NOMO-1 treated with dmso at 0.1 percent for 144 hours (cell line): ENCODE measurements around the gene CRCP.
"Not testable (repeated sequence)": the region's sequence is repeated elsewhere in the genome, so short reads cannot be mapped to it uniquely, and the experiment has no call there.

Experiments
- DNase-seq: peaks from one replicate; lab custom pipeline; 2025; ENCODE audit not compliant: unreplicated experiment; lab: John Stamatoyannopoulos, UW

CRCP gene

DNA sequence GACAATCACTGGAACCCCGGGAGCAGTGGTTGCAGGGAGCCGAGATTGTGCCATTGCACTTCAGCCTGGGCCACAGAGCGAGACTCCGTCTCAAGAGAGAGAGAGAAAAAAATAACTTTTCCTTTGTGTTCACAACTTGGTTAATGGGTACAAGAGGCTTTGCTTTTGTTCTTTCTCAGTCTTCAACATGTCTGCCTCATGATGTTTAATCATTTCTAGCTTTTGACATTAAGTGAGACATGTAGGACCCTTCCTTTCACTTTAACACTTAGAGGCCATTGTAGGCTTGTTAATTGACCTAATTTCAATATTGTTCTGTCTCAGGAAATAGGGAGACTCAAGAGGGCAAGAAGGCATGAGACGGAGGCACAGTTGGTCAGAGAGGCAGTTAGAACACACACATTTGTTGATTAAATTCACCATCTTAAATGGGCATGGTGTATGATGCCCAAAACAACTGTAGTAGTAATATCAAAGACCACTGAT is 9.3 kb upstream of the CRCP start:
- DNase-seq: no peak

DNA sequence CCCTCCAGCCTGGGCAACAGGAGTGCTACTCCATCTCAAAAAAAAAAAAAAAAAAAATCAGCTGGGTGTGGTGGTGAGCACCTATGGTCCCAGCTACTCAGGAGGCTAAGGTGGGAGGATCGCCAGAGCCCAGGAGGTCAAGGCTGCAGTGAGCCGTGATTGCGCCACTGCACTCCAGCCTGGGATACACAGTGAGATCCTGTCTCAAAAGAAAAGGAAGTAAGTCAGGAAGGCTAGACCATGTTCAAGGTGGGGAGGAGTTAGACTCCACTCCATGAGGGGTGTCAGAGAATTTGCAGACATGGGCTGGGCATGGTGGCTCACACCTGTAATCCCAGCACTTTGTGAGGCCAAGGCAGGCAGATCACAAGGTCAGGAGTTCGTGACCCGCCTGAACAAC is 6.2 kb upstream of the CRCP start:
- DNase-seq: not testable (repeated sequence)

DNA sequence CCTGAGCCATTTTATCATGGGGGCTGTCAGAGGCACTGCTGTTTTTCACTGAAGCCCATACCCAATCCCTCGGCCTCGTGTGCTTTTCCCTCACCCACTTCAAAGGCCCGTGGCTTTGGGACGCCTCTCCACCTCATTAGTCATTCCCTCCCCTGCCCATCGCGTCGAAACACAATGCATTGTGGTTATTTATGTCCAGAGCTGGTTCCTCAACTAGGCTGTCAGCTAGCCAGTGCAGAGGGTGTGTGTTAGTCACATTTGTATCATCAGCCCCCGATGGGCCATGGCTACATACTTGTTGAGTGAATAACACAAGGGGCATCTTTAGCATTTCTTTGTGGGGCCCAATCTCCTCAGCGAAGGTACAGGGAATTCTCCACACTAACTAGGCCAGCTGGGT is 3.8 kb upstream of the CRCP start:
- DNase-seq: no peak

DNA sequence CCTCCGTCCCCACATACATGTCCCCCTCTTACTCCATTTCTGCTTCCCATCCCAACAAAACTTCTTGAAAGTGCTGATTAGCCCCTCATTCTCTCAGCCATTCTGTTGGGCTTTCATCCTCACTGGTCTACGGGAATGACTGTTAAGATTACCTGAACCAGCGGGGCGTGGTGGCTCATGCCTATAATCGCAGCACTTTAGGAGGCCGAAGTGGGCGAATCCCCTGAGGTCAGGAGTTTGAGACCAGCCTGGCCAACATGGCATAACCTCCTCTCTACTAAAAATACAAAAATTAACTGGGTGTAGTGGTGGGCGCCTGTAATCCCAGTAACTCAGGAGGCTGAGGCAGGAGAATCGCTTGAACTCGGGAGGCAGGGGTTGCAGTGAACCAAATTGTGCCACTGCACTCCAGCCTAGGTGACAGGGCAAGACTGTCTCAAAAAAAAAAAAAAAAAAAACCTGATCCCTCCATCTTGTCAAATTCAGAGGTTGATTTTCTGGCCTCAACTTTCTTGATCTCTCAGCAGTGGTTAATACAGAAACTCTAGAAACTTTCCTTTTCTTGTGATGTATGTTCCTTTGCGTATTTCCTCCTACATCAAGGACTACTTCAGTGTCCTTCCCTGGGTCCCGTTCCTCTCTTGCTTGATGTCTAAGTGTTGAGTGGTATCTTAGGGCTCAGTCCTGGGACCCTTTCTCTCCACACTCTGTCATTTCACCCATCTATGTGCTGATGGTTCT is 2.2 kb downstream of the CRCP start:
- DNase-seq: not testable (repeated sequence)

DNA sequence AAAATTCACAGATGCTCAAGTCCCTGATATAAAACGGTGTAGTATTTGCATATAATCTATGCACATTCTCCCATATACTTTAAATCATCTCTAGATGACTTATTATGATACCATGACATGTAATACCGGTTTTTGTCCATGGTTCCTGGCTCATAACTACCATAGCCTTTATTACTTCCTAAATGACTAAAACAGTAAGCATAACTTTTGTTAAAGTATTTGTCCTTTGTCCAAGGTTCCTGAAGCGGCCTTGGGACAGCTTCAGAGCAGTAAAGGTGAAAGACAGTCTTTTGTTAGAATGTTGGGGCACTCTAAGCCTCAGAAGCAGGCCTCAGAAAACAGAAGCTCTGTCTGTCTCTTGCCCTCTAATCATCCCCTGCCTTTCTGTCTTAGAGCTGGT is 4.0 kb downstream of the CRCP start:
- no peak for DNase-seq

DNA sequence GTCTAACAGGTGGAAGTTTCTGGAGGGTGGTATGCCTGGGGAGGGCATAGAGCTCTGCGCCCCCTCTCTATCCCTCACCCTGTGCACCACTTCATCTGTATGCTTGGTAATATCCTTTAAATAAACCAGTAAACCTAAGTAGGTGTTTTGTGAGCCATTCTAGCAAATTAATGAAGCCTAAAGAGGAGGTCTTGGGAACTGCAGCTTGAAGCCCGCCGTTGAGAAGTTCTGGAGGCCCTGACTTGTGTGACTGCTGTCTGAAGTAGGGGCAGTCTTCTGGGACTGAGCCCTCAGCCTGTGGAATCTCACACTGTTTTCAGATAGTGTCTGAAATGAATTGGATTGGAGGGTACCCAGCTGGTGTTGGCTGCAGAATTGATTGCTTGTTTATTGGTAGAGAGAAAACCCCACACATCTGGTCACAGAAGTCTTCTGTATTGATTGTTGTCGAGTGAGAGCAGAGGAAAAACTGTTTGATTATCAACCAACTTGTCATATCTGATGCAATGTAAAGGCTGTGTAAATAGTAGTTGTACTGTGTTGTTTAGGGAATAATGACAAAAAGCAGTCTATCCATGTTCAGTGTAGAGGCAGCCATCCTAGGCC is 4.7 kb downstream of the CRCP start:
- DNase-seq: no peak

DNA sequence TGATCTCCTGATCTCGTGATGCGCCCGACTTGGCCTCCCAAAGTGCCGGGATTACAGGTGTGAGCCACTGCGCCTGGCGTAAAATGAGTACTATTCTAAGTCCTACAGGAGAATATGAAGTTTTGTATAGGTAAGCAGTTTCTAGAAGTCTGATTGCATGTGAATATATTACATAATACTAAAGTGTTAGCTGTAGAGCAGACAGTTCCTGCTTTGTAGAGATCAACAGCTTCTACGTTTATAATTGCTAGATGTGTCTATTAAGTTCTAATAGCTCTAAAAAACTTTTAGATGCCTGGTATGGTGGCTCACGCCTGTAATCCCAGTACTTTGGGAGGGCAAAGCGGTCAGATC is 8.5 kb downstream of the CRCP start:
- no peak for DNase-seq

DNA sequence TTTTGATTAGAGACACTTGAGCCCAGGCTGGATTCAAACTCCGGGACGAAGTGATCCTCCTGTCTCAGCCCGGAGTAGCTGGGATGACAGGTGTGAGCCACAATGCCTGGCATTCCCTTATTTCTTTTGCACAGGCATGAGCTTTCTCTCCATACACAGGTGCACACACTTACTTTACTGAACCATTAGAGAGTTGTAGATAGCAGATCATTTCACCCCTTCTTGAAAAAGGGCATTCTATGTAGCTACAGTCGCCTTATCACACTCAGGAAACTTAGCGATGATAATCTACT is 9.9 kb downstream of the CRCP start:
- DNase-seq: not testable (repeated sequence)

DNA sequence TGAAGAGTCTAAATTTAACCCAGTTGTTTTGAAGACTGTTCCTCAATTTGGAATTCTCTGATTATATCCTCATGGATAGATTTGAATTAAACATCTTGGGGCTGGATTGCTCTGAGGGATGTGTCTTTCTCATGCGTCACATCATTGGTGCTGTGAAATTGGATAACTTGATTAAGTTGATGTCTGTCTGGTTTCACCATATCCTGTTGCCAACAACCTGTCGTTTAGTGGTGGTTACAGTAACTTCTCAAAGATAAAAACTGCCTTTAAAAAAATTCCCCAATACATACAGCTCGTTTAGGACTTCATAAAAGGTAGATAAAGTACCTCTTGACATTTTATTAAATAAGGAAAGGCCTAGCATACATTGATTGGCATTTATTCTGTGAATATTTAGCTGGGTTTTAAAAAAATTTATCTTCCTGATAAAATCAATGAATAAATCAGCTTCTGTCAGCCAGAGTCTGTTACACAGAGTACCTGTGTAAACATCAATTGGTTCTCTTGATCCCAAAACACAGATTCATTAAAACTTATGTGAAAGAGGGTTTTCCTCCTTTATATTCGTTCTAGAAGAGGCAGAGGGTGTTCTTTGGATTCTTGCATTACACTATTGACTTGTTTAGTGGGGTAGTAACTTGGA is 10.5 kb downstream of the CRCP start:
- no peak for DNase-seq

DNA sequence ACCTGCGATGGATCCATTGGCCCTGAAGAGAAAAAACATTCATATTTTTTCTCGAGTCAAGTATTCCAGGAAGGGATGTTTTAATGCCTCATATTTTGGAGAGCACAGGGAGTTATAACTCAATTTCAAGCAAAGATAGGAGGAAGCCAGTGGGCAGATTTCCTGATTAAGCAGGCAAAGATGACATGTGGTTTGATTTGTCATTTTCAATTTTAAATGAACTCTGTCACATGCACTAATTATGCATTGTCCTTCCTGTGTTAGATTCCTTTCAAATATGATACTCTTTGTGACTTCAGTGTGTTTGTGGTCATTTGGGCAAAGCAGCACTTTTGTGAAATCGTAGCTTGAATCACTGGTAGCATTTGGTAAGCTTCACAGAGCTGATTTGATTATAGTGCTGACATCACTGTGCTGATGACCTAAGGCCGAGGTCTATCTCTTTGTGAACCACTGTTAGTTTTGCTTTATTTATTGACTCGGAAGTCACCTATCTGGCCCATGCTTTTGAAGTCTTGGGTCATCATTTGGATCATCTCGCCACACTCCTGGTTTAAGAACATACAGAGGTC is 11.2 kb downstream of the CRCP start:
- not testable (repeated sequence) for DNase-seq

DNA sequence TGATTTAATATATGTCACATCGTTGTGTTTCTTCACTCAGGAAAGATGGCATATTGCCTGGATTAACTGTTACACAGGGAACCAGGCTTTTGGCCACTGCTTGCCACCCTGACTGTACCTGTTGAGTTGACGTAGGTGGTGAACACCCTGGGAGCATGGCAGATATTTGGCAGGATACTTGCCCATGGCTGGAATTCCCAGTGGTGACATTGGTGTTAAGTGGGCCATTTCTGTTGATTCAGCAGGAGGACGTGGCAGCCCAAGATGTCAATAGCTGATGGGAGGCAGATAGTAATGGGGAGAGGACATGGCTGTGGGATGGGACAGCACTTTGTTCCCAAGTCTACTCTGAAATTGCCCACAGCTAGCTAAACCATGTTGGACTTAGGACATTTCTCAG is 12.5 kb downstream of the CRCP start:
- not testable (repeated sequence) for DNase-seq

DNA sequence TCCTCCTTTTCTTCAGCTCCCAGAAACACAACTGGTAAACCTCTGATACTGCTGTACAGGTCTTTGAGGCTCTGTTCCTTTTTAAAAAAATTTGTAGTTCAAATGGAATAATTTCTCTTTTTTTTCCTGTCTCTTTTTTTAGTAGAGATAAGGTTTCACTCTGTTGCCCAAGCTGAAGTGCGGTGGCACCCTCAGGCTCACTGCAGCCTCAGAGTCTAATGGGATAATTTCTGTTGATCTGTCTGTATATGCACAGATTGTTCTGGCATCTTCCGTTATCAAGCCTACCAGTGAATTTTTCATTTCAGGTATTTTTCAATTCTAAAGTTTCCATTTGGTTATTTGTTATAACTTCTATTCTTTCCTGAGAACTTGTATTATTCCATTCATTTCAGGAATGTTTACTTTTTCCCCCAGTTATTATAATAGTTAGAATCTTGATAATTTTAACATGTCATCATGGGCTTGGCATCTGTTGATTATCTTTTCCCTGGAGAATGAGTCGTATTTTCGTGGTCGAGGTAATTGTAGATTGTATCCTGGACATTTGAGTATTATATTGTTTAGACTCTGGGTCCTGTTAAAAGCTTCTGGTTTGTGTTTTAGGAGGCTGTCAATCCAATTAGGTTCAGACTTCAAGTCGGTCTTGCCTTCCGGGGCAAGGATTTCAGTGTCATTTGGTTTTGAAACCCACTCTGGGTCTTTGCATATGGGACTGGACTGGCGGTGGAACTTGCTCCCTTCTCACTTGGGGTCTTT is 24.5 kb downstream of the CRCP start:
- DNase-seq: no peak

DNA sequence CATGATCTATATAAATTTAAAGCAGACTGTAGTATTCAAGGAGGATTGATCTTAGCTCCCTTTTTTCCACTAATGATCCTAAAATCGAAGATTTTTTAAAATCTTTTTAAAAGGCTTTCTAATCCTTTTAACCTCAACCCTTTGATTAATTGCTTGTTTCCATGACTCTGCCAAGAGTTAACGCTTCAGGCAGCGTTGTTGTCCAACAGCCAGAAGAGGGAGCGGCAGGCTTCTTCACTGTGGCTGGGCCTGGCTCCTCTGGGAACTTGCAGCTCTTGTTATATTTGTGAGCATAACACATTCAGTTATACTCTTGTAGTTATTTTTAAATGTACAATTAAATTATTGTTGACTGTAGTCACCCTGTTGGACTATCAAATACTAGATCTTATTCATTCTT is 26.3 kb downstream of the CRCP start:
- DNase-seq: no peak

DNA sequence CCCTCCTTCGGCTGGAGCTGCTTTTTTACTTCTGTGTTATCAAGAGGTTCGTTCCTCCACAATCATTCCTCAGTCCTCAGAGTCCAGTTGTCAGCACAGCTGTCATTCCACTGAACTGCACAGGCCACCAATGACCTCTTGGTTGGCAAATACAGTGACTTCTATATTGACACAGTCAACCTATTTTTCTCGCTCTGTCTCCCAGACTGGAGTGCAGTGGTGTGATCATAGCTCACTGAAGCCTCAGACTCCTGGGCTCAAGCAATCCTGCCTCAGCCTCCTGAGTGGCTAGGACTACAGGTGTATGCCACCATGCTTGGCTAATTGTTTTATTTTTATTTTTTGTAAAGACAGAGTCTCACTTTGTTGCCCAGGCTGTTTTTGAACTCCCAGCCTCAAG is 27.7 kb downstream of the CRCP start:
- no peak for DNase-seq

DNA sequence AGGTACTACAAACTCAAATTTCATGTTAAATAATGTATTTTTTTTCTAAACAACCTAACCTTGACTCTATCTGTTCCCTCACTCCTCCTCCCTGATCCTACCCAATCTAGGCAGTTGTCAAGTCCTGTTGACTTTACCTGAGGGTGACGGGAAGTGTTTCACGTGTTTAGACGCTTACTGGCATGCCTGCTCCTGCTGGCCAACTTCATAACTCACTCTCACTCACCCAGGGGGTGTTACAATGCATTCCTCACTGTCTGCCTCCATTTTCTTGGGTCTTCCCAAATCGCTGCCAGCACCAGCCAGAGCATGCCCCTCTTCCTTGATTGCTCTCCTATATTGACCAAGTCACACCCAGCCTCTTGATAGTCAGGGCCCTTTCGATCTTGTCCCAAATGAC is 28.3 kb downstream of the CRCP start:
- DNase-seq: no peak

DNA sequence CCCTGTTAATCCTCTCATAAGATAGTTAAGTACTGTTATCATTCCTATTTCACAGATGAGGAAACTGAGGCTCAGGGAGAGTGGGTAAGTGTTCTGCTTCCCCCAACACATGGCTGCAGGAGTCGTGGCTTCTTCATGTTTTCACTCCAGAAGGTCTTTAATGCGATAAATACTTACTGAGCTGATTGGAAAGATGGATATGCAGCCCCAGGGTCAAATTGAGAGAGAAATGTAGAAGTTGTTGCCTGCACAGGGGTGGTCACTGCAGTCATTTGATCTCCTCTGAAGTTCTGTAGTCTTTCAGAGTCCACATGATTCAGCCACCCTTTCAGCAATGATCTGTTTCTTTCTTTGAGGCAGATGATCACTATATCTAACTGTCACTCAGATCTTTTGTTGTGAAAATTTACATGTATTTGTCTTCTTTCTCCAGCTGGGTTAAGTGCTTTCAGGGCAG is 29.3 kb downstream of the CRCP start:
- no peak for DNase-seq

DNA sequence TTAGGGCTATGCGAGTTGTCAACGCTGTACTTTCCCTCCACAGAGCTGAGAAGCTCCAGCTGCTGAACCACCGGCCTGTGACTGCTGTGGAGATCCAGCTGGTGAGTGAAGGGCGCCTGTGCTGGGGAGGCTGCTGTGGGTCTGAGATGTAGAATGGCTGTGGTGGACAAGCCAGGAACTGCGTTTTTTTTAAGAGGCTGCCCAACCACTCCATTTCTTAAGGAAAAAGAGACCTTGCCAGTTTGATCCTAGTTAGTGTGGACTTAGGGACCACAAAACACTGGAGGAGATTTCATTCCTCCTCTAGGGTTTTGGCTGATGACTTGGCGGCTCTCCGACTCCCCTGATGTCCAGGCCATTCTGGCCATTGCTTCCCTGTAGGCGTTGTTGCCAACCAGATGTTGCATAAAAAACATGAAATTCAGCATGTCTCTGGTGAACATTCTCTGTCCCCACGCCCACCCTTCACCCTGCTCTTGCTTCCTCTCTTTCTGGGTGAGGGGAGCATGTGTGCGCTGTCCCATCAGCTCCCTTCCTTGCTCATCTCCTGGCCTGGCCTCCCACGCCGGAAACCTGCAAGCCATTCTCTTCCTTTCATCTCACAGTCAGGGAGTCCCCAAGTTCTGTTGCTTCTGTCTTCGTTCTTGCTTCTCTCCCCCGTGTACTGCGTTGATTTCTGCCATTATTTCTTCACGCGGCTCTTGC is 30.9 kb downstream of the CRCP start:
- no peak for DNase-seq

DNA sequence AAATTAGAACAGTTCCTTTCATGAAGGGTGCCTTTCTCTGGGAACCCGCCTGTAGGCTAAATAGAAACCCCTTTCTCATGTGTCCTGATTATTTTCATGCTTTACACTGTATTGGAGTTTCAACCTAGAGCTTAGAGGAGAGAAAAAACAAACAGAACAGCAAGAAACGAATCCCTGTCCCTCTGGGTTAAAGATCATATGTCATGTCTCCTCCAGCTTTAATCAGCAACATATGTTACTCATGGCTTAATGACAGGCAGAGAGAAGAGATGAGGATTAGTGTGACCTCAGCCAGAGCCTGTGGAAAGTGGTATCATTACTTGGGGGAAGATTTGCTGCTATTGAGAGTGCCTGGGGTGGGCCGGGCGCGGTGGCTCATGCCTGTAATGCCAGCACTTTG is 32.1 kb downstream of the CRCP start:
- no peak for DNase-seq

DNA sequence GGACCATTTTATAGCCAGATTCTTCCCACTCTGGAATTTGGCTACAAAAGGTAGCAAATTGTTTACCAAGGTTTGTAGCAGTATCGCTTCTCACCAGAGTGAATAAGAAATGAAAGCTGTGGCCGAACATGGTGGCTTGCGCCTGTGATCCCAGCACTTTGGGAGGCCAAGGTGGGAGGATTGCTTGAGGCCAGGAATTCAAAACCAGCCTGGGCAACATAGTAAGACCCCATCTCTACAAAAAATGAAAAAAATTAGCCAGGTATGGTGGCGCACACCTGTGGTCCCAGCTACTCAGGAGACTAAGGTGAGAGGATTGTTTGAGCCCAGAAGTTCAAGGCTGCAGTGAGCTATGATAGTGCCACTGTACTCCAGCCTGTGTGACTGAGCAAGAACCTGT is 33.0 kb downstream of the CRCP start:
- not testable (repeated sequence) for DNase-seq

DNA sequence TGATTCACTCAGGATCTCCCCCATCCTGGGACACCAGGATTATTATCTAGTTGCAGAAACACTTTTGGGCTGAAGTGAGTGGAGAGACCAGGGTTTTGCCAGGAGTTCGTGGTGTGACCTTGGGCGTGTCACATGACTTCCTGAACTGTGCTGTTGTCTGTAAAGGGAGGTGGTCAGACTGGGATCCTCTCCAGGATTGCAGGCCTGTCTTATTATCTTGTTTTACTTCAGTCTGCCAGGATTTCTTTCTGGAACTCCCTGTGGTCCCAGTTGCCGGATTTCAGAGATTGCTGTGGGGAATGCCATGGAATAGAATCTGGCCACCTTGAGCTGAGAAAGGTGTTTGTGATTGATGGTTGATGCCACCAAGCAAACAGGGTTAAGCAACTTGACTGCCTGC is 35.8 kb downstream of the CRCP start:
- no peak for DNase-seq
